Measurements from ENCODE around the gene NEDD1. TPM values are rescaled to one million over a fixed set of nuclear protein-coding genes. Genes with fewer than 3 reads are reported as not detected.

The NEDD1 gene
- total RNA-seq, 1 experiment from 2014 or later: 35.4 TPM

- POLR2A ChIA-PET: no interaction called here
- H3K36me3 ChIP-seq (ENCODE audit: control insufficient read depth in 1 of 2, insufficient read depth in 2 of 2, low read length in 2 of 2): no peaks in the 10 kb centered on the region
- RAD21 ChIA-PET (ENCODE audit: low non-redundant PET in 1 of 2, low total read pairs in 2 of 2, uncharacterized antibody in 2 of 2, unreplicated experiment in 2 of 2): no interaction called here
Observed at GRCh38 chr12:96861656-96862055, 45.4 kb upstream of the NEDD1 start.

GRCh38 chr12:96862326-96862725 lies 44.7 kb upstream of the NEDD1 start:
- ChIA-PET POLR2A (no interaction called here), CTCF (no interaction called here), RAD21 (ENCODE audit: low non-redundant PET in 1 of 2, low total read pairs in 2 of 2, uncharacterized antibody in 2 of 2, unreplicated experiment in 2 of 2) (no interaction called here)
- Histone ChIP-seq H3K4me2 (ENCODE audit: low read length) (no peak overlapping the region), H3K9me2 (ENCODE audit: insufficient read depth) (no peaks in the 10 kb centered on the region), H3K9me3 (ENCODE audit: control insufficient read depth in 1 of 2, insufficient read depth in 1 of 2, low read depth in 1 of 2, low read length in 2 of 2) (no peaks in the 10 kb centered on the region), H3K9ac (ENCODE audit: low read length) (no peak overlapping the region), H3K36me3 (ENCODE audit: control insufficient read depth in 1 of 2, insufficient read depth in 2 of 2, low read length in 2 of 2) (no peaks in the 10 kb centered on the region), H3K79me2 (ENCODE audit: insufficient read depth, low read length) (no peaks in the 10 kb centered on the region), H3K4me1 (ENCODE audit: control insufficient read depth in 1 of 2, insufficient read depth in 2 of 2, low read length in 2 of 2) (no peaks in the 10 kb centered on the region), H3K27ac (ENCODE audit: low read depth, low read length) (no peak overlapping the region), H3K4me3 (replicated peaks in 1 of 2; ENCODE audit: low read depth in 1 of 2, low read length in 2 of 2) (no peak overlapping the region), H3K27me3 (ENCODE audit: insufficient read depth, low read length) (peaks cover 44% of the 10 kb centered on the region), H2AFZ (ENCODE audit: low read depth, low read length, poor library complexity, severe bottlenecking) (no peak overlapping the region), H4K20me1 (ENCODE audit: insufficient read depth) (no peaks in the 10 kb centered on the region)
- intact Hi-C loops (cut with micrococcal nuclease): no loop called here
- DNase-seq (ENCODE audit: low read depth, low spot score) (no peak), ATAC-seq (no peak)
- BruUV-seq (replicated peaks): no TSS peak
- TF ChIP-seq FOSL1 (IDR thresholded peaks at IDR 0.05; ENCODE audit: low read depth): no peak
- no peak for TF ChIP-seq JUND (IDR thresholded peaks at IDR 0.05)
- no peak for TF ChIP-seq SRF (IDR thresholded peaks at IDR 0.05; ENCODE audit: low read depth)
- TF ChIP-seq ELF1 (IDR thresholded peaks at IDR 0.05; ENCODE audit: borderline replicate concordance, low read depth): no peak
- TF ChIP-seq SP1 (IDR thresholded peaks at IDR 0.05; ENCODE audit: low read depth): no peak
- TF ChIP-seq EZH2phosphoT487 (IDR thresholded peaks at IDR 0.05; ENCODE audit: borderline replicate concordance): no peak
- TF ChIP-seq EGR1 (IDR thresholded peaks at IDR 0.05; ENCODE audit: low read depth): no peak
- no peak for TF ChIP-seq RAD21 (IDR thresholded peaks at IDR 0.05; ENCODE audit: low read depth)
- no peak for TF ChIP-seq POLR2AphosphoS5 (IDR thresholded peaks at IDR 0.05; ENCODE audit: low read depth, low read length)
- TF ChIP-seq TCF7L2 (IDR thresholded peaks at IDR 0.05; ENCODE audit: borderline replicate concordance, extremely low read depth, insufficient read depth, insufficient read length): no peak
- TF ChIP-seq ZBTB33 (IDR thresholded peaks at IDR 0.05; ENCODE audit: extremely low read depth, insufficient replicate concordance, low read length): no peak
- TF ChIP-seq SIN3A (IDR thresholded peaks at IDR 0.05; ENCODE audit: low read depth): no peak
- no peak for TF ChIP-seq CBX3 (IDR thresholded peaks at IDR 0.05; ENCODE audit: low read depth)

More at GRCh38 chr12:96861656-96862055, 45.4 kb upstream of the NEDD1 start:
- no peak overlapping the region for H3K9ac ChIP-seq (ENCODE audit: low read length)
- H3K4me3 ChIP-seq (replicated peaks in 1 of 2; ENCODE audit: low read depth in 1 of 2, low read length in 2 of 2): no peak overlapping the region
- H3K79me2 ChIP-seq (ENCODE audit: insufficient read depth, low read length): no peaks in the 10 kb centered on the region
- TF ChIP-seq JUND (IDR thresholded peaks at IDR 0.05) (no peak), POLR2AphosphoS5 (IDR thresholded peaks at IDR 0.05; ENCODE audit: low read depth, low read length) (no peak), SRF (IDR thresholded peaks at IDR 0.05; ENCODE audit: low read depth) (no peak), CTCF (IDR thresholded peaks at IDR 0.05 in 2 of 3, conservative IDR thresholded peaks at IDR 0.05 in 1 of 3; ENCODE audit: borderline replicate concordance in 1 of 3, insufficient read depth in 1 of 3, low read depth in 2 of 3, low read length in 2 of 3) (no peak), TCF7L2 (IDR thresholded peaks at IDR 0.05; ENCODE audit: borderline replicate concordance, extremely low read depth, insufficient read depth, insufficient read length) (no peak), ZFX (IDR thresholded peaks at IDR 0.05) (no peak), CEBPB (IDR thresholded peaks at IDR 0.05; ENCODE audit: low read depth) (no peak), CBX3 (IDR thresholded peaks at IDR 0.05; ENCODE audit: low read depth) (no peak), RAD21 (IDR thresholded peaks at IDR 0.05; ENCODE audit: low read depth) (no peak)
- no peaks in the 10 kb centered on the region for H3K9me3 ChIP-seq (ENCODE audit: control insufficient read depth in 1 of 2, insufficient read depth in 1 of 2, low read depth in 1 of 2, low read length in 2 of 2)
- intact Hi-C loops (cut with micrococcal nuclease): no loop called here
- DNase-seq (ENCODE audit: low read depth, low spot score) (no peak), ATAC-seq (no peak)
- H2AFZ ChIP-seq (ENCODE audit: low read depth, low read length, poor library complexity, severe bottlenecking): no peak overlapping the region
- peaks cover 44% of the 10 kb centered on the region for H3K27me3 ChIP-seq (ENCODE audit: insufficient read depth, low read length)
- H3K9me2 ChIP-seq (ENCODE audit: insufficient read depth): no peaks in the 10 kb centered on the region
- CTCF ChIA-PET: no interaction called here
- H3K4me1 ChIP-seq (ENCODE audit: control insufficient read depth in 1 of 2, insufficient read depth in 2 of 2, low read length in 2 of 2): no peaks in the 10 kb centered on the region
- no peak overlapping the region for H3K27ac ChIP-seq (ENCODE audit: low read depth, low read length)
- H3K4me2 ChIP-seq (ENCODE audit: low read length): no peak overlapping the region
- no peaks in the 10 kb centered on the region for H4K20me1 ChIP-seq (ENCODE audit: insufficient read depth)
- BruUV-seq (replicated peaks): no TSS peak

Data from HCT116 (cell line).